T-helper 17 cell (primary cell): Measurements from ENCODE around the gene TBC1D13. TPM values are rescaled to one million over a fixed set of nuclear protein-coding genes. Genes with fewer than 3 reads are reported as not detected.
"Not testable (repeated sequence)": the region's sequence is repeated elsewhere in the genome, so short reads cannot be mapped to it uniquely, and the experiment has no call there.

ENCODE experiments used
- ATAC-seq: fragments of 150-1000 bp; cut with Tn5 transposase; 2 replicates; pipeline ENCODE4 v1.10.0; 2021; ENCODE audit warnings: mild to moderate bottlenecking, moderate library complexity
- DNase-seq, 3 donors: peaks; one replicate each; pipeline versions ENCODE4 v3.0.0 to v3.0.0-alpha.2; 2020 to 2021
- H3K9me3 ChIP-seq: one replicate; pipeline ENCODE4 v1.7.0; 2013; ENCODE audit warnings: low read length, mild to moderate bottlenecking; ENCODE audit not compliant: control insufficient read depth, poor library complexity, severe bottlenecking
- H3K27ac Mint-ChIP-seq: one replicate; pipeline ENCODE4 v1.8.0; 2022; ENCODE audit warnings: mild to moderate bottlenecking, moderate library complexity, mixed read lengths
- H3K27me3 Mint-ChIP-seq: one replicate; pipeline ENCODE4 v1.8.0; 2022; ENCODE audit warnings: mixed read lengths
- H3K36me3 Mint-ChIP-seq: one replicate; pipeline ENCODE4 v1.8.0; 2022; ENCODE audit warnings: low read depth, mixed read lengths
- H3K4me1 Mint-ChIP-seq: one replicate; pipeline ENCODE4 v1.8.0; 2022; ENCODE audit warnings: mild to moderate bottlenecking, mixed read lengths
- H3K4me3 Mint-ChIP-seq: one replicate; pipeline ENCODE4 v1.8.0; 2022; ENCODE audit warnings: mild to moderate bottlenecking, moderate library complexity, mixed read lengths
- total RNA-seq, 4 donors: library from RNA in 2 of 4; stranded (reverse) in 2 of 4; gene quantifications; one replicate each; pipeline ENCODE4 v1.2.3 and lab custom pipeline; 2022 to 2026

TBC1D13 gene
- total RNA-seq, 2 donors from 2014 or later = 21.6 to 30.8 TPM

DNA sequence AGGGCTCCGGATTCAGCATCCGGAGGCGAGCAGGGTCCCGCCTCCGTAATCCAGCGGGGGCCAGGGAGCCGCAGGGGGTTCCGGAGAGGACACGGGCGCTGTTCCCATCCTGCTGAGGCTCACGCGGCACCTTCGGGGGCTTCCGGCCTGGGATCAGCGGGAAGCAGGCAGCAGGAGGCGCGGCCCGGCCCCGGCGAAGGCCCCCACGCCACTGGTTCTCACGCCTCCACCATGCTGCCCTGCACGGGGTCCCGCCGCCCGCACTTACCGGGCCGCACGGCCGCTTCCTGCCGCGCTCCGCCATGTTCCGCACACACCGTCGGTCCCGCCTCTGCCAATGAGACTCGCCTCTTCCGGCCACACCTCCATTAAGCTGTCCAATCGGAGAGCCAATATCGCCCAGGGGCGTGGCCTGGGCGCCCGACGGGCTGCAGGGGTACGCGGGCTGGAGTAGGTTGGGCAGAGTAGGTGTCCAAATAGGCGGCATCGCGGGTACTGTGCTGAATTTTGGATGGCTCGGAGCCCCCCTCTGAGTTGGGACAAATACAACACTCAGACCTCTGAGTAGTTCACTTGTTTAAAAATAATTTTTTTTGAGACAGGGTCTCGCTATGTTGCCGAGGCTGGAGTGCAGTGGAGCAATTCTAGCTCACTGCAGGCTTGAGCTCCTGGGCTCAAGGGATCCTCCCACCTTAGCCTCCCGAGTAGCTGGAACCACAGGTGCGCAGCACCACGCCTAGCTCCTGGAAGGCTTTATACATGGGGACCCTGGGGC lies 42.6 kb downstream of the TBC1D13 start, which contains the start of gene SPOUT1:
Gene SPOUT1, minus strand, starts transcription at position 318 of the 775 bp plus-strand sequence. Its CDS starts 14 bp downstream, at position 304.
- peaks cover 14% of the 10 kb centered on the region for H3K4me1 Mint-ChIP-seq
- H3K9me3 ChIP-seq = no peaks in the 10 kb centered on the region
- no peaks in the 10 kb centered on the region for H3K27me3 Mint-ChIP-seq
- H3K27ac Mint-ChIP-seq = peak within 1 kb of the TSS; percentile 94
- peak; percentile 99 for ATAC-seq
- DNase-seq = peak; percentile 87 to 90 (median 88)
- no peaks in the 10 kb centered on the region for H3K36me3 Mint-ChIP-seq
- peak within 1 kb of the TSS; percentile 98 for H3K4me3 Mint-ChIP-seq

- no peaks in the 10 kb centered on the region for H3K9me3 ChIP-seq
- no peak overlapping the region for H3K27ac Mint-ChIP-seq
- no peak for ATAC-seq
- H3K27me3 Mint-ChIP-seq = no peaks in the 10 kb centered on the region
- no peak overlapping the region for H3K4me3 Mint-ChIP-seq
- peaks cover 3% of the 10 kb centered on the region for H3K36me3 Mint-ChIP-seq
- no peak for DNase-seq
- H3K4me1 Mint-ChIP-seq = peaks cover 12% of the 10 kb centered on the region
Measured at GRCh38 chr9:128833696-128834095, 46.6 kb downstream of the TBC1D13 start.

- Mint-ChIP-seq H3K4me1 (no peaks in the 10 kb centered on the region), H3K27me3 (no peaks in the 10 kb centered on the region), H3K27ac (no peak overlapping the region), H3K36me3 (peaks cover 3% of the 10 kb centered on the region), H3K4me3 (no peak overlapping the region)
- no peaks in the 10 kb centered on the region for H3K9me3 ChIP-seq
- ATAC-seq (no peak), DNase-seq (no peak)
Measured at GRCh38 chr9:128835246-128836210, 48.5 kb downstream of the TBC1D13 start.

DNA sequence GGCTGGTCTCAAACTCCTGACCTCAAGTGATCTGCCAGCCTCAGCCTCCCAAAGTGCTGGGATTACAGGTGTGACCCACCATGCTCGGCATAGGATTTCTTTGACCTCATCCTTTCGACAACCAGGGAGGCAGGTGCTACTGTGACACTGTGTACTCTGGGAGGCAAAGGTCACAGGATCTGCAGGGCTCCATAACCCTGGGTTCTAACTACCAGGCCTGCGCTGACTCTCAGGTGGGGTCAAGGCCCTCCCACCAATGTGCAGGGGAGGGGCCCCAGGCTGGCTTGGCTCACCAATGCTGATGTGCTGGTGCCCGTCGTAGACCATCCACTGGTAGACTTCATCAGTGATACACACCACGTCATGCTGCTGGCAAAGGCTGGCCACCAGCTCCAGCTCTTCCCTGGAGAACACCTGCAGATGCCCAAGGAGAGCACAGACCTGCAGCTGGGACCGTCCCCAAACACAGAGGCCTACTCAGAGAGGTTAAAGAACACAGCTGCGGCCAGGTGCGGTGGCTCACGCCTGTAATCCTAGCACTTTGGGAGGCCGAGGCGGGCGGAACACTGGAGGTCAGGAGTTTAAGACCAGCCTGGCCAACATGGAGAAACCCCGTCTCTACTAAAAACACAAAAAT lies 49.6 kb downstream of the TBC1D13 start:
- no peaks in the 10 kb centered on the region for H3K9me3 ChIP-seq
- ATAC-seq = no peak
- Mint-ChIP-seq H3K27ac (peak overlapping the region; percentile 21), H3K27me3 (no peaks in the 10 kb centered on the region), H3K4me1 (no peaks in the 10 kb centered on the region), H3K36me3 (peaks cover 3% of the 10 kb centered on the region), H3K4me3 (no peak overlapping the region)
- DNase-seq = no peak

DNA sequence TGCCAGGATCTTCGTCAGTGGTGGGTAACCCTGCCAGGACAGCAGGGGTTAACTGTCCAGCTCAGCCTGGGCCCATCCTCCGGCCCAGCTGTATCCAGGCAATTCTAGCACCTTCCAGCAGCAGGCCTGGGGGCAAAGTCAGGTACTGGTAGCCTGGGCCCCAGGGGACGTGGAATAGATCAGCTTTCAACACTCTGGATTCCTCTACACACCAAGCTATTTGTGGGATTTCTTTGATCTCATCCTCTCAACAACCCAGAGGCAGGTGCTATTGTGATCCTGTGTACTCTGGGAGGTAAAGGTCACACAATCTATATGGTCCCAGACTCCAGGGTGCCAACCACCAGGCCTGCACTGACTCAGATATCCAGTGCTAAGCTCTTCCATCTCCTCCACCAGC lies 51.3 kb downstream of the TBC1D13 start:
- no peak overlapping the region for H3K27ac Mint-ChIP-seq
- H3K9me3 ChIP-seq = no peaks in the 10 kb centered on the region
- H3K27me3 Mint-ChIP-seq = no peaks in the 10 kb centered on the region
- peaks cover 5% of the 10 kb centered on the region for H3K36me3 Mint-ChIP-seq
- H3K4me1 Mint-ChIP-seq = peaks cover 2% of the 10 kb centered on the region
- H3K4me3 Mint-ChIP-seq = no peak overlapping the region
- DNase-seq (no peak), ATAC-seq (no peak)

DNA sequence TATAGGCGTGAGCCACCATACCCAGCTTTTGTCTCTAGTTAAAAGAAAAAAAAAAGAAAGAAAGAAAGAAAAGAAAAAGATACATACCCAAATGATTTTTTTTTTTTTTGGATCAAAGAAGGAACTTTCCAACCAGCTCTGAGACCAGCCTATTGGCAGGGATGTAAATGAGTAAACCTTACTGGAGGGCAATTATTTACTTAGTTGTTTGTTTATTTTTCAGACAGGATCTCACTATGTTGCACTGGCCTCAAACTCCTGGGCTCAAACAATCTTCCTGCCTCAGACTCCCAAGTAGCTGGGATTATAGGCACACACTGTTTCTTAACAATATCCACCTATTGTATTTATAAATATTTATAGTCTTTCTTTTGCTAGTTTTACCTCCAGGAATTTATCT lies 53.5 kb downstream of the TBC1D13 start:
- H3K36me3 Mint-ChIP-seq = peaks cover 5% of the 10 kb centered on the region
- no peaks in the 10 kb centered on the region for H3K9me3 ChIP-seq

GRCh38 chr9:128841694-128842492 lies 54.8 kb downstream of the TBC1D13 start:
- H3K9me3 ChIP-seq = no peaks in the 10 kb centered on the region
- Mint-ChIP-seq H3K27ac (no peak overlapping the region), H3K36me3 (peaks cover 5% of the 10 kb centered on the region), H3K4me3 (no peak overlapping the region), H3K4me1 (peaks cover 2% of the 10 kb centered on the region), H3K27me3 (no peaks in the 10 kb centered on the region)
- DNase-seq (no peak), ATAC-seq (no peak)

More for the DNA sequence above, 53.5 kb downstream of the TBC1D13 start:
- Mint-ChIP-seq H3K4me3 (no peak overlapping the region), H3K27me3 (no peaks in the 10 kb centered on the region), H3K4me1 (peaks cover 2% of the 10 kb centered on the region), H3K27ac (no peak overlapping the region)
- no peak for DNase-seq
- ATAC-seq = no peak

- ATAC-seq, DNase-seq, H3K27me3 Mint-ChIP-seq, H3K4me1 Mint-ChIP-seq, H3K4me3 Mint-ChIP-seq, H3K36me3 Mint-ChIP-seq, H3K27ac Mint-ChIP-seq, H3K9me3 ChIP-seq: not testable (repeated sequence)
Measured at GRCh38 chr9:128843171-128843570, 56.1 kb downstream of the TBC1D13 start.

- no peak for DNase-seq
- no peaks in the 10 kb centered on the region for H3K9me3 ChIP-seq
- Mint-ChIP-seq H3K36me3 (peaks cover 2% of the 10 kb centered on the region), H3K4me3 (no peak overlapping the region), H3K4me1 (peaks cover 2% of the 10 kb centered on the region), H3K27me3 (no peaks in the 10 kb centered on the region), H3K27ac (no peak overlapping the region)
- no peak for ATAC-seq
Measured at GRCh38 chr9:128845186-128845931, 58.3 kb downstream of the TBC1D13 start.

- Mint-ChIP-seq H3K27ac (no peak overlapping the region), H3K36me3 (peaks cover 2% of the 10 kb centered on the region), H3K4me1 (peaks cover 2% of the 10 kb centered on the region), H3K27me3 (no peaks in the 10 kb centered on the region), H3K4me3 (no peak overlapping the region)
- DNase-seq = no peak
- no peaks in the 10 kb centered on the region for H3K9me3 ChIP-seq
- ATAC-seq = no peak
Measured at GRCh38 chr9:128846680-128847030, 59.6 kb downstream of the TBC1D13 start.

DNA sequence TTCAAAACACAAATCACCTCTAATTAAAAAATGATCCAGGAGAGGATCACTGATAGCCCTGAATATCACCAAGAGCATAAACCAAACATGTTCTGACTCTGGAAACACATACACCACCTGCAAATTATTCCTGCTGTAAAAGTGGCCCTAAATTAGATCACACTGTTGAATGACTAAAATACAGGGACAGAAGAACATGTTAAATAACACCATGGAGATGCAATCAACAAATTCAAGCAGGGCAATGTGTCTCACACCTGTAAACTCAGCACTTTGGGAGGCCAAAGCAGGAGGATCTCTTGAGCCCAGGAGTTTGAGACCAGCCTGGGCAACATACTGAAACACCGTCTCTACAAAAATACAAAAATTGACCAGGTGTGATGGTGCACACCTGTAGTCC lies 60.8 kb downstream of the TBC1D13 start:
- ATAC-seq (no peak), DNase-seq (no peak)
- Mint-ChIP-seq H3K4me1 (no peaks in the 10 kb centered on the region), H3K27ac (no peak overlapping the region), H3K36me3 (no peaks in the 10 kb centered on the region), H3K4me3 (no peak overlapping the region), H3K27me3 (no peaks in the 10 kb centered on the region)
- no peaks in the 10 kb centered on the region for H3K9me3 ChIP-seq

DNA sequence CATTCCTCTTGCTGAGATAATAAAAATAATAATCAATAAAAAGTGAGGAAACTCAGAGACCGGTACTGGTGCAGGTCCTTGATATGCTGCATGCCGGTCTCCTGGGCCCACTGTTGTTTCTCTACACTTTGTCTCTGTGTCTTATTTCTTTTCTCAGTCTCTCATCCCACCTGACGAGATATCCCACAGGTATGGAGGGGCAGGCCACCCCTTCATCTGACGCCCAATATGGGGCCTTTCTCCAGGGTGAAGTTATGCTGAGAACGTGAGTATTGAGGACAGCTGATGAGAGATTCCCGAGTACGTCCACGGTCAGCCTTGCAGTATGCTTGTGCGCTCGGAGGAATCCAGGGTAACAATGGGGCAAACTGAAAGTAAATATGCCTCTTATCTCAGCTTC lies 64.0 kb downstream of the TBC1D13 start:
- not testable (repeated sequence) for DNase-seq, H3K27me3 Mint-ChIP-seq, H3K9me3 ChIP-seq, ATAC-seq, H3K27ac Mint-ChIP-seq, H3K4me1 Mint-ChIP-seq, H3K4me3 Mint-ChIP-seq, H3K36me3 Mint-ChIP-seq
